Endothelial cell of umbilical vein (primary cell): ENCODE measurements around the gene RANGAP1. TPM values are rescaled to one million over a fixed set of nuclear protein-coding genes. Genes with fewer than 3 reads are reported as not detected.
A peak's percentile ranks its signal among the peaks of the same experiment; 100 is the strongest.

Source experiments
- BruUV-seq: library from RNA; stranded (reverse); fragments of 400-500 nt; replicated peaks from 2 replicates; lab custom pipeline; 2021; lab: Mats Ljungman, UMichigan
- CTCF ChIA-PET: fragments of 300-600, 350-600 bp; sonication (Branson Sonifier 250); formaldehyde crosslinking; loops from one replicate; lab custom pipeline; 2021; ENCODE audit warnings: antibody characterized with exemption, inconsistent platforms; lab: Charles Lee
- POLR2A ChIA-PET: fragments of 300-600, 350-600 bp; sonication (Branson Sonifier 250); formaldehyde crosslinking; loops from one replicate; lab custom pipeline; 2021; ENCODE audit warnings: antibody characterized with exemption, inconsistent platforms; lab: Charles Lee
- DNase-seq: peaks from one replicate; pipeline ENCODE4 v3.0.0-alpha.2; 2011; ENCODE audit warnings: low read depth, low spot score
- FAIRE-seq: peaks from 2 replicates; lab custom pipeline; 2011; peaks lifted over from hg19 to GRCh38; lab: Jason Lieb, UNC
- H2AFZ ChIP-seq: 2 replicates; pipeline ENCODE4 v1.6.0; 2012; ENCODE audit warnings: low read depth, low read length, control low read depth, inconsistent platforms
- H3K27ac ChIP-seq: 2 replicates; pipeline ENCODE4 v1.5.1; 2011; ENCODE audit warnings: low read depth, mild to moderate bottlenecking, control low read depth, low read length, moderate library complexity; ENCODE audit not compliant: insufficient read depth
- H3K27me3 ChIP-seq, 2 experiments: 2 replicates each; pipeline versions ENCODE4 v1.6.0 to v1.6.1; 2011; ENCODE audit warnings: low read length in 2 of 2, mixed read lengths in 1 of 2; ENCODE audit not compliant: control insufficient read depth in 2 of 2, insufficient read depth in 2 of 2
- H3K36me3 ChIP-seq, 2 experiments: 2 replicates in 1 of 2; 3 replicates in 1 of 2; pipeline ENCODE4 v1.5.1; 2011; ENCODE audit warnings: low read length in 2 of 2, mild to moderate bottlenecking in 1 of 2, moderate library complexity in 1 of 2; ENCODE audit not compliant: control insufficient read depth in 2 of 2, insufficient read depth in 2 of 2; ENCODE audit errors: extremely low read depth in 1 of 2
- H3K4me1 ChIP-seq: 3 replicates; pipeline ENCODE4 v1.5.1; 2011; ENCODE audit warnings: mild to moderate bottlenecking, low read length; ENCODE audit not compliant: control insufficient read depth, insufficient read depth; ENCODE audit errors: extremely low read depth
- H3K4me2 ChIP-seq: 2 replicates; pipeline ENCODE4 v1.6.1; 2011; ENCODE audit warnings: low read length, control low read depth, mixed read lengths; ENCODE audit not compliant: insufficient read depth
- H3K4me3 ChIP-seq, 3 experiments: fragments of 200-600 bp in 1 of 3; sonication (generic), shearing (Covaris generic) in 1 of 3; replicated peaks in 1 of 3; 2 replicates each; pipeline ENCODE4 v1.5.1; 2011 to 2016; ENCODE audit warnings: control low read depth in 3 of 3, low read length in 3 of 3, mild to moderate bottlenecking in 2 of 3, inconsistent platforms in 1 of 3, low read depth in 1 of 3, moderate library complexity in 1 of 3; ENCODE audit not compliant: insufficient read depth in 1 of 3
- H3K79me2 ChIP-seq: 2 replicates; pipeline ENCODE4 v1.6.0; 2012; ENCODE audit warnings: low read length, inconsistent platforms; ENCODE audit not compliant: control insufficient read depth, insufficient read depth
- H3K9ac ChIP-seq: replicated peaks from 2 replicates; pipeline ENCODE3; 2011; ENCODE audit warnings: low read length, control low read depth; ENCODE audit not compliant: insufficient read depth; ENCODE audit errors: extremely low read depth
- H3K9me1 ChIP-seq: replicated peaks from 3 replicates; pipeline ENCODE4 v1.6.0; 2011; ENCODE audit warnings: mild to moderate bottlenecking, low read length; ENCODE audit not compliant: control insufficient read depth, insufficient read depth; ENCODE audit errors: extremely low read depth
- H3K9me3 ChIP-seq: replicated peaks from 2 replicates; pipeline ENCODE4 v1.5.1; 2012; ENCODE audit warnings: low read length, inconsistent platforms; ENCODE audit not compliant: control insufficient read depth, insufficient read depth
- H4K20me1 ChIP-seq: replicated peaks from 2 replicates; pipeline ENCODE3; 2011; ENCODE audit warnings: mild to moderate bottlenecking, low read length; ENCODE audit not compliant: control insufficient read depth, insufficient read depth; ENCODE audit errors: extremely low read depth
- CTCF ChIP-seq, 2 donors: IDR thresholded peaks; 1 replicate in 1 of 2; 2 replicates in 1 of 2; pipeline ENCODE4 v1.5.1; 2011; ENCODE audit warnings: low read length in 2 of 2, mild to moderate bottlenecking in 2 of 2, moderate library complexity in 2 of 2, control low read depth in 1 of 2, inconsistent platforms in 1 of 2, low read depth in 1 of 2; ENCODE audit not compliant: insufficient read depth in 1 of 2; ENCODE audit errors: extremely low read depth in 1 of 2
- EZH2 ChIP-seq: IDR thresholded peaks from 2 replicates; pipeline ENCODE4 v1.6.1; 2012; ENCODE audit warnings: borderline replicate concordance, low read depth, mild to moderate bottlenecking, moderate library complexity, low read length, inconsistent platforms; ENCODE audit not compliant: severe bottlenecking
- FOS ChIP-seq: IDR thresholded peaks from 2 replicates; pipeline ENCODE4 v1.6.1; 2011; ENCODE audit warnings: mild to moderate bottlenecking, low read length, moderate library complexity, borderline replicate concordance; ENCODE audit not compliant: insufficient read depth
- GATA2 ChIP-seq: IDR thresholded peaks from 2 replicates; pipeline ENCODE4 v1.7.0; 2011; ENCODE audit warnings: low read depth, mild to moderate bottlenecking, moderate library complexity, mixed read lengths, low read length; ENCODE audit not compliant: insufficient read length, insufficient read depth
- JUN ChIP-seq: IDR thresholded peaks from 2 replicates; pipeline ENCODE4 v1.6.1; 2011; ENCODE audit warnings: borderline replicate concordance, low read depth; ENCODE audit not compliant: insufficient read length, insufficient read depth
- MAX ChIP-seq: IDR thresholded peaks from 2 replicates; pipeline ENCODE4 v1.6.1; 2011; ENCODE audit not compliant: insufficient read depth, insufficient read length
- MYC ChIP-seq: IDR thresholded peaks from one replicate; pipeline ENCODE4 v1.6.1; 2011; ENCODE audit warnings: mild to moderate bottlenecking, low read depth, low read length
- POLR2A ChIP-seq: IDR thresholded peaks from 2 replicates; pipeline ENCODE4 v1.6.1; 2012; ENCODE audit warnings: low read depth, mild to moderate bottlenecking, control low read depth, low read length
- POLR2AphosphoS5 ChIP-seq: IDR thresholded peaks from 2 replicates; pipeline ENCODE4 v1.6.1; 2012; ENCODE audit warnings: low read depth, mild to moderate bottlenecking, control low read depth, low read length, moderate library complexity; ENCODE audit not compliant: insufficient read depth
- dilution Hi-C: fragments of 300-500 bp; cut with MboI; formaldehyde crosslinking; loops from one replicate; pipeline ENCODE4 v1.15.0; 2019; ENCODE audit warnings: low sequenced_read_pairs; ENCODE audit not compliant: extremely low pct_ligation_motif_present
- intact Hi-C: fragments of 100-400 bp; cut with micrococcal nuclease; formaldehyde crosslinking; loops from one replicate; pipeline ENCODE4 v1.10.0; 2022
- polyA plus RNA-seq, 4 experiments: library from polyadenylated mRNA; depleted of rRNA in 3 of 4; stranded (reverse) in 3 of 4; unstranded in 1 of 4; fragments of >200 nt; gene quantifications; 2 replicates each; pipeline versions ENCODE4 v1.2.1 to v1.2.3, GENCODE V29; 2011 to 2012; ENCODE audit warnings: missing spikeins in 1 of 4
- total RNA-seq: library from RNA; stranded (reverse); gene quantifications from 2 replicates; pipeline ENCODE4 v1.2.3, GENCODE V29; 2021

RANGAP1 gene
- total and polyA plus RNA-seq, 2 donors (not counting 3 experiments of a cell fraction or from before 2014, with no cell fraction given), result 169 to 182 TPM

GRCh38 chr22:41300661-41301060, 14.7 kb upstream of the RANGAP1 start:
- intact Hi-C loops, result loop anchor here (1.0 kb wide), 1 partner anchor 14 kb away; the partner anchor contains the start of gene RANGAP1

GRCh38 chr22:41296826-41297667, 11.1 kb upstream of the RANGAP1 start:
- ChIA-PET POLR2A (no interaction called here), CTCF (interaction anchor here (0.6 kb wide), 1 partner anchor 27 kb away, joined by 3 read pairs; no protein-coding TSS in a partner anchor)
- TF ChIP-seq POLR2A (no peak), MYC (no peak), FOS (no peak), CTCF (IDR thresholded peaks at IDR 0.05; ENCODE audit: extremely low read depth in 1 of 2, insufficient read depth in 1 of 2, low read depth in 1 of 2, low read length in 2 of 2) (no peak), EZH2 (no peak), POLR2AphosphoS5 (no peak), MAX (no peak), GATA2 (no peak), JUN (no peak)
- no peaks in the 10 kb centered on the region for H3K36me3 ChIP-seq
- no peaks in the 10 kb centered on the region for H3K9me3 ChIP-seq
- DNase-seq, result no peak
- H3K79me2 ChIP-seq, result peaks cover 15% of the 10 kb centered on the region
- no peak overlapping the region for H3K9ac ChIP-seq
- H3K4me3 ChIP-seq, result no peak overlapping the region
- no peak overlapping the region for H3K4me2 ChIP-seq
- no peaks in the 10 kb centered on the region for H3K9me1 ChIP-seq
- no TSS peak for BruUV-seq
- H3K27ac ChIP-seq, result no peak overlapping the region
- intact Hi-C loops, result no loop called here
- no peaks in the 10 kb centered on the region for H4K20me1 ChIP-seq
- no peak for FAIRE-seq
- dilution Hi-C loops, result no loop called here
- peaks cover 7% of the 10 kb centered on the region for H3K4me1 ChIP-seq
- no peaks in the 10 kb centered on the region for H3K27me3 ChIP-seq
- H2AFZ ChIP-seq, result no peak overlapping the region

More at GRCh38 chr22:41300661-41301060, 14.7 kb upstream of the RANGAP1 start:
- POLR2A ChIA-PET, result interaction anchor here (0.6 to 1.1 kb wide), 2 partner anchors 10 to 12 kb away, joined by 3 to 6 read pairs; no protein-coding TSS in a partner anchor
- Histone ChIP-seq H3K9ac (peak overlapping the region; percentile 82), H3K36me3 (peaks cover 0 to 2% of the 10 kb centered on the region in 2 experiments), H2AFZ (peak overlapping the region; percentile 55), H3K9me1 (no peaks in the 10 kb centered on the region), H3K27me3 (no peaks in the 10 kb centered on the region), H3K4me2 (peak overlapping the region; percentile 51), H3K9me3 (no peaks in the 10 kb centered on the region), H3K27ac (peak overlapping the region; percentile 13), H4K20me1 (no peaks in the 10 kb centered on the region), H3K79me2 (peaks cover 48% of the 10 kb centered on the region), H3K4me3 (peak overlapping the region; percentile 63 to 99 (median 81)), H3K4me1 (peaks cover 20% of the 10 kb centered on the region)
- BruUV-seq, result TSS peak; percentile 23
- dilution Hi-C loops, result no loop called here
- DNase-seq, result no peak
- peak; percentile 62 for FAIRE-seq
- CTCF ChIA-PET, result interaction anchor here (1.0 to 2.8 kb wide), 12 partner anchors 8 to 378 kb away, joined by 3 to 53 read pairs (median 6); partner anchors contain the start of gene RANGAP1
- no peak for TF ChIP-seq MAX
- TF ChIP-seq FOS, result no peak
- no peak for TF ChIP-seq GATA2
- TF ChIP-seq POLR2AphosphoS5, result no peak
- no peak for TF ChIP-seq EZH2
